ENCODE data around the gene BRINP3.

- TF ChIP-seq, protein P1, sequence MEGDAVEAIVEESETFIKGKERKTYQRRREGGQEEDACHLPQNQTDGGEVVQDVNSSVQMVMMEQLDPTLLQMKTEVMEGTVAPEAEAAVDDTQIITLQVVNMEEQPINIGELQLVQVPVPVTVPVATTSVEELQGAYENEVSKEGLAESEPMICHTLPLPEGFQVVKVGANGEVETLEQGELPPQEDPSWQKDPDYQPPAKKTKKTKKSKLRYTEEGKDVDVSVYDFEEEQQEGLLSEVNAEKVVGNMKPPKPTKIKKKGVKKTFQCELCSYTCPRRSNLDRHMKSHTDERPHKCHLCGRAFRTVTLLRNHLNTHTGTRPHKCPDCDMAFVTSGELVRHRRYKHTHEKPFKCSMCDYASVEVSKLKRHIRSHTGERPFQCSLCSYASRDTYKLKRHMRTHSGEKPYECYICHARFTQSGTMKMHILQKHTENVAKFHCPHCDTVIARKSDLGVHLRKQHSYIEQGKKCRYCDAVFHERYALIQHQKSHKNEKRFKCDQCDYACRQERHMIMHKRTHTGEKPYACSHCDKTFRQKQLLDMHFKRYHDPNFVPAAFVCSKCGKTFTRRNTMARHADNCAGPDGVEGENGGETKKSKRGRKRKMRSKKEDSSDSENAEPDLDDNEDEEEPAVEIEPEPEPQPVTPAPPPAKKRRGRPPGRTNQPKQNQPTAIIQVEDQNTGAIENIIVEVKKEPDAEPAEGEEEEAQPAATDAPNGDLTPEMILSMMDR (IDR thresholded peaks at IDR 0.05), result no peak
- no peak for TF ChIP-seq POLR2A (IDR thresholded peaks at IDR 0.05)
These were observed 181.2 kb downstream of the BRINP3 start for GRCh38 chr1:190296453-190296852.
